Liver (tissue), 9 donors: Measurements from ENCODE around the gene GAS7. TPM values are rescaled to one million over a fixed set of nuclear protein-coding genes. Genes with fewer than 3 reads are reported as not detected.

Experiments used
- DNase-seq: peaks from one replicate; pipeline ENCODE4 v3.0.0-alpha.2; 2017; ENCODE audit warnings: low spot score
- H3K27ac ChIP-seq, 2 donors: one replicate each; pipeline ENCODE4 v1.7.0; 2013; ENCODE audit warnings: inconsistent platforms in 2 of 2, low read length in 2 of 2, control low read depth in 1 of 2, low read depth in 1 of 2, mild to moderate bottlenecking in 1 of 2
- H3K27me3 ChIP-seq, 4 donors: one replicate each; pipeline versions ENCODE4 v1.6.1 to v1.7.0; 2013; ENCODE audit warnings: low read length in 3 of 4, inconsistent platforms in 1 of 4, mild to moderate bottlenecking in 1 of 4, moderate library complexity in 1 of 4; ENCODE audit not compliant: control insufficient read depth in 4 of 4, insufficient read depth in 4 of 4
- H3K36me3 ChIP-seq, 4 donors: one replicate each; pipeline versions ENCODE4 v1.6.1 to v1.7.0; 2013; ENCODE audit warnings: low read length in 3 of 4, mild to moderate bottlenecking in 3 of 4, low read depth in 1 of 4, moderate library complexity in 1 of 4; ENCODE audit not compliant: control insufficient read depth in 4 of 4, insufficient read depth in 3 of 4
- H3K4me1 ChIP-seq, 4 donors: one replicate each; pipeline versions ENCODE4 v1.6.1 to v1.7.0; 2013; ENCODE audit warnings: low read length in 3 of 4, mild to moderate bottlenecking in 3 of 4, moderate library complexity in 1 of 4; ENCODE audit not compliant: control insufficient read depth in 4 of 4, insufficient read depth in 4 of 4
- H3K4me3 ChIP-seq, 3 donors: one replicate each; pipeline versions ENCODE4 v1.6.1 to v1.7.0; 2013; ENCODE audit warnings: low read length in 3 of 3, control low read depth in 1 of 3, low read depth in 1 of 3, mild to moderate bottlenecking in 1 of 3
- H3K9ac ChIP-seq, 2 donors: one replicate each; pipeline ENCODE4 v1.7.0; 2013; ENCODE audit warnings: low read length in 2 of 2, mild to moderate bottlenecking in 2 of 2, moderate library complexity in 2 of 2, control low read depth in 1 of 2, low read depth in 1 of 2
- H3K9me3 ChIP-seq, 4 donors: one replicate each; pipeline versions ENCODE4 v1.6.1 to v1.7.0; 2013; ENCODE audit warnings: low read length in 3 of 4; ENCODE audit not compliant: control insufficient read depth in 4 of 4
- ATF3 ChIP-seq: IDR thresholded peaks from 2 replicates; pipeline ENCODE4 v1.6.1; 2016; ENCODE audit warnings: antibody characterized with exemption
- CTCF ChIP-seq: fragments of 150-350 bp; IDR thresholded peaks from 2 replicates; pipeline ENCODE4 v1.5.1; 2017; ENCODE audit warnings: improper control_type of control experiment, low read depth, low read length; ENCODE audit not compliant: missing input control
- EGR1 ChIP-seq, 2 donors: IDR thresholded peaks; 2 replicates each; pipeline ENCODE4 v1.6.1; 2016 to 2018; ENCODE audit warnings: antibody characterized with exemption in 2 of 2, low read depth in 2 of 2
- FOXA1 ChIP-seq: IDR thresholded peaks from 2 replicates; pipeline ENCODE4 v1.6.1; 2016; ENCODE audit warnings: antibody characterized with exemption
- FOXA2 ChIP-seq: IDR thresholded peaks from 2 replicates; pipeline ENCODE4 v1.6.1; 2016; ENCODE audit warnings: antibody characterized with exemption
- GABPA ChIP-seq, 2 donors: IDR thresholded peaks in 1 of 2; conservative IDR thresholded peaks in 1 of 2; 2 replicates each; pipeline ENCODE4 v1.6.1; 2016; ENCODE audit warnings: antibody characterized with exemption in 2 of 2, mild to moderate bottlenecking in 1 of 2, moderate library complexity in 1 of 2
- HNF4A ChIP-seq, 2 donors: conservative IDR thresholded peaks; 2 replicates each; pipeline ENCODE4 v1.6.1; 2016; ENCODE audit warnings: antibody characterized with exemption in 2 of 2, mild to moderate bottlenecking in 2 of 2
- HNF4G ChIP-seq: IDR thresholded peaks from 2 replicates; pipeline ENCODE4 v1.6.1; 2016; ENCODE audit warnings: antibody characterized with exemption
- JUND ChIP-seq, 2 donors: IDR thresholded peaks; 2 replicates each; pipeline ENCODE4 v1.6.1; 2016; ENCODE audit warnings: antibody characterized with exemption in 2 of 2
- MAX ChIP-seq: IDR thresholded peaks from 2 replicates; pipeline ENCODE4 v1.6.1; 2016; ENCODE audit warnings: antibody characterized with exemption
- NR2F2 ChIP-seq: IDR thresholded peaks from 2 replicates; pipeline ENCODE4 v1.6.1; 2016; ENCODE audit warnings: antibody characterized with exemption
- RAD21 ChIP-seq, 2 donors: IDR thresholded peaks; 2 replicates each; pipeline ENCODE4 v1.6.1; 2016; ENCODE audit warnings: antibody characterized with exemption in 2 of 2, mild to moderate bottlenecking in 2 of 2
- RXRA ChIP-seq, 2 donors: IDR thresholded peaks; 2 replicates each; pipeline ENCODE4 v1.6.1; 2017 to 2018; ENCODE audit warnings: antibody characterized with exemption in 2 of 2, mild to moderate bottlenecking in 1 of 2
- SP1 ChIP-seq: IDR thresholded peaks from 2 replicates; pipeline ENCODE4 v1.6.1; 2018; ENCODE audit warnings: antibody characterized with exemption, mild to moderate bottlenecking
- TAF1 ChIP-seq: conservative IDR thresholded peaks from 2 replicates; pipeline ENCODE4 v1.6.1; 2016; ENCODE audit warnings: antibody characterized with exemption, mild to moderate bottlenecking
- YY1 ChIP-seq: IDR thresholded peaks from 2 replicates; pipeline ENCODE4 v1.6.1; 2016; ENCODE audit warnings: antibody characterized with exemption, mild to moderate bottlenecking
- ZBTB33 ChIP-seq: IDR thresholded peaks from 2 replicates; pipeline ENCODE4 v1.6.1; 2016; ENCODE audit warnings: antibody characterized with exemption
- WGBS: extraction: QIAGEN DNeasy Blood & Tissue Kit; methylation state at CpG from one replicate; pipeline ENCODE4 v1.1.7; 2013; 5-methylcytosine and 5-hydroxymethylcytosine counted together
- polyA plus RNA-seq, 2 donors: library from polyadenylated mRNA; stranded (reverse) in 1 of 2; unstranded in 1 of 2; fragments of 200-250 nt in 1 of 2; fragments of >200 nt in 1 of 2; fragmentation: Nextera tagmentation in 1 of 2; extraction: Ambion mirVana in 1 of 2; gene quantifications; one replicate each; pipeline versions ENCODE4 v1.2.1 to v1.2.3, GENCODE V29; 2013 to 2015
- total RNA-seq, 2 donors: library from RNA; depleted of rRNA; stranded (reverse); fragments of >200 nt; gene quantifications; one replicate each; pipeline ENCODE4 v1.2.3, GENCODE V29; 2014
- donor health status: healthy.
- donor health status: healthy.
- donor health status: healthy.
- donor health status: healthy.
- donor health status: healthy.

GAS7 gene
- total and polyA plus RNA-seq, 4 donors, result 0.79 to 6.1 (median 2.5) TPM

GRCh38 chr17:9953492-9953891 is 244.9 kb downstream of the GAS7 start:
- H3K36me3 ChIP-seq, result no peaks in the 10 kb centered on the region
- WGBS, result 77% methylated on average over 10 of the region's 10 CpGs

GRCh38 chr17:9951803-9952202 is 246.6 kb downstream of the GAS7 start:
- no peak for DNase-seq
- Histone ChIP-seq H3K4me1 (no peaks in the 10 kb centered on the region), H3K4me3 (no peak overlapping the region), H3K9ac (no peak overlapping the region), H3K9me3 (no peaks in the 10 kb centered on the region), H3K27ac (no peak overlapping the region), H3K36me3 (no peaks in the 10 kb centered on the region), H3K27me3 (no peaks in the 10 kb centered on the region)
- WGBS, result 69% methylated on average over 5 of the region's 5 CpGs
- TF ChIP-seq CTCF (no peak), ATF3 (no peak), MAX (no peak), SP1 (no peak), HNF4A (conservative IDR thresholded peaks at IDR 0.05) (no peak), NR2F2 (no peak), RAD21 (IDR thresholded peaks at IDR 0.05) (no peak), JUND (IDR thresholded peaks at IDR 0.05) (no peak), FOXA2 (no peak), YY1 (no peak), FOXA1 (no peak), ZBTB33 (no peak), GABPA (IDR thresholded peaks at IDR 0.05 in 1 of 2, conservative IDR thresholded peaks at IDR 0.05 in 1 of 2) (no peak)

More at GRCh38 chr17:9953492-9953891, 244.9 kb downstream of the GAS7 start:
- TF ChIP-seq GABPA (IDR thresholded peaks at IDR 0.05 in 1 of 2, conservative IDR thresholded peaks at IDR 0.05 in 1 of 2), result no peak
- no peak for TF ChIP-seq MAX
- no peak for TF ChIP-seq YY1
- TF ChIP-seq JUND (IDR thresholded peaks at IDR 0.05), result no peak
- TF ChIP-seq RXRA (IDR thresholded peaks at IDR 0.05), result no peak
- TF ChIP-seq SP1, result no peak
- TF ChIP-seq CTCF, result no peak
- no peak for TF ChIP-seq HNF4G
- no peak for TF ChIP-seq RAD21 (IDR thresholded peaks at IDR 0.05)
- no peak for TF ChIP-seq HNF4A (conservative IDR thresholded peaks at IDR 0.05)
- no peak for TF ChIP-seq ZBTB33
- TF ChIP-seq FOXA1, result no peak
- TF ChIP-seq NR2F2, result no peak
- no peak for TF ChIP-seq FOXA2
- no peak for TF ChIP-seq TAF1
- no peak for TF ChIP-seq EGR1 (IDR thresholded peaks at IDR 0.05; ENCODE audit: low read depth in 2 of 2)
- H3K27me3 ChIP-seq, result no peaks in the 10 kb centered on the region
- no peak for DNase-seq
- no peak overlapping the region for H3K4me3 ChIP-seq
- H3K27ac ChIP-seq, result no peak overlapping the region
- H3K9ac ChIP-seq, result no peak overlapping the region
- H3K4me1 ChIP-seq, result no peaks in the 10 kb centered on the region
- no peaks in the 10 kb centered on the region for H3K9me3 ChIP-seq
